Activated CD4-positive, alpha-beta T cell treated with anti-CD3 and anti-CD28 coated beads, Interleukin-2, amount 50 U/mL, for 24 hours (primary cell): ENCODE results near the gene FOXP1.
A peak's percentile ranks its signal among the peaks of the same experiment; 100 is the strongest.

Experiments
- DNase-seq, 2 donors: peaks; one replicate each; pipeline ENCODE4 v3.0.0-alpha.2; 2020; ENCODE audit warnings: low read depth in 1 of 2, low spot score in 1 of 2

The FOXP1 gene

DNA sequence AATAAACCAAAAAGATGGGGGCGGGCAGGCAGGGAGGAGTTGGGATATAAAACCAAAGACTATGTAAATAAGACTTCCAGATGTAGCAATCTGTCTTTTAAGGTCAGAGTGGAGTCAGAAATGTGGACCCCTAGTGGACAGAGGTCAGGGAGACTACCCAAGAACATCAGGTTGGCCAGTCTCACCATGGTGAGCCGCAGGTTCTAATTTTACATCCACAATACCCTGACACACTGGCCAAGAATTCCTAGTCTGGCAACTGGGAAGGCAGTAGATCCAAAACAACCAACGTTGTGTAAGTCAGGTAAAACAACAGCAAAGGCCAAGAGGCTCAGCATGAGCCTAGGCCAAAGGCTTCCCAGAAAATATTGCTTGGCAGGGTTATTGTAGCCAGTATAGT lies 203.4 kb downstream of the FOXP1 start:
- no peak for DNase-seq

DNA sequence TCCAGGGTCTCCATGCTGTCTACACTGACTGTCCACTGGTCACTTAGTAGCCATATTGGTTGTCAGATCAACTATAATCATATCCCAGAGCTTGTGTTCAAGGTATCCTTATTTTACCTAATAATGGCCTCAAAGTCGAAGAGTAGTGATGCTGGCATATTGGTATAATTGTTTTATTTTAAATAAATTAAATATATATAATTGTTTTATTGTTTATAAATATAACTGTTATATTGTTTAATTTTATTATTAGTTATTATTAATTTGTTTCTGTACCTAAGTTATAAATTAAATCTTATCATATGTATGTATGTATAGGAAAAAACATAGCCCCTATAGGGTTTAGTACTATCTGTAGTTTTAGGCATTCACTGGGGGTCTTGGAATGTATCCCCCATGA lies 205.0 kb downstream of the FOXP1 start:
- DNase-seq: no peak

DNA sequence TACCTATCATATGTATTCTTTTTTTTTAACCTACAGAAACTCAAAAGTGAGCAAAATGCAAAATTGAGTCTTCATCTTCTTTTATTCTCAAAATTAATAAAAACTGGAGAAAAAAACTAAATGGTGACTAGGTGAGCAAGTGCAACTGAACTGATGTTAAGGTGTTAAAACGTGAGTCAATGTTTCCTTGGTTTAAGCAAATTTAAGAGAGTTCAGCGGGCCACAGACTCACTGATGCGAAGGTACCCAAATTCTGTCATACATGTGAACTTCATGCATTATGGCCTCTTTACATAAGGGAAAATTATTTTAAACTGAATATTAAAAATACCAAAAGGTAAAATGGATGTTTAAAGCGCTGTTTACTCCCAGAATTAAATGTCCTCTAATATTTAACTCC lies 206.6 kb downstream of the FOXP1 start:
- no peak for DNase-seq

DNA sequence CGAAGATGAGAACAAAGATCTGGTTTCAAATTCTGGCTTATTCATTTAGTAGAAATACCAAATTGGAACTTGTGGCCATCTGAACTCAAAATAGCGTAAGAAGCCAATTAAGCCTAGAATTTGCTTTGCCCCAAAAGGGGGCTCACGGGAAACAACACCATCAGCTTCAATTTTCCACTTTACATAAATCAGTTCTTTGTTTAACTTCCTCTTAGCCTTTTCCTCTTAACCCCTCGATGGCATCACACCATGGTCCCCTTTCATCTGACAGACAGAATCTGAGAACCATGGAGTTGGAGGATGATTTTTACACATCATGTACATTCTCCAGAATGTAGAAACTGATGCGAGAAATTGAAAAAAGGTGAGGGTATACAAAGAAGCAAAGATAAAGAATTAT lies 207.0 kb downstream of the FOXP1 start:
- DNase-seq: no peak

DNA sequence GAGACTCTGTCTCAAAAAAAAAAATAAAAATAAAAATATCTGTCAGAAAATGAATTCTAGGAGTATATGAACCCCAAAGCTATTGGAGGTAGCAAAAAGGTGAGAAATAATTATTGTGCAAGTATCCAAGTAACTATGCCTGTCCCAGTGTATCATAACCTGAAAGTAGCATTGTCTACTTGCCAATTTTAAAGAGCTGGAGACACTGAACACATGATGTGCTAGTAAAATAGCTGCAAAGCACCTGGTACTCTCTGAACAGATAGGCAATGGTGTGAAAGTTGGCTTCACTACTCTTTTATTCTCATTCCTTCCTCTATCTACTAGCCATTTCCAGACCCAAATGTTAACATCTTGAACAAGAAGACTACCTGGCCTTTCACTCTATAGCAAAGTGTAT lies 208.9 kb downstream of the FOXP1 start:
- no peak for DNase-seq

DNA sequence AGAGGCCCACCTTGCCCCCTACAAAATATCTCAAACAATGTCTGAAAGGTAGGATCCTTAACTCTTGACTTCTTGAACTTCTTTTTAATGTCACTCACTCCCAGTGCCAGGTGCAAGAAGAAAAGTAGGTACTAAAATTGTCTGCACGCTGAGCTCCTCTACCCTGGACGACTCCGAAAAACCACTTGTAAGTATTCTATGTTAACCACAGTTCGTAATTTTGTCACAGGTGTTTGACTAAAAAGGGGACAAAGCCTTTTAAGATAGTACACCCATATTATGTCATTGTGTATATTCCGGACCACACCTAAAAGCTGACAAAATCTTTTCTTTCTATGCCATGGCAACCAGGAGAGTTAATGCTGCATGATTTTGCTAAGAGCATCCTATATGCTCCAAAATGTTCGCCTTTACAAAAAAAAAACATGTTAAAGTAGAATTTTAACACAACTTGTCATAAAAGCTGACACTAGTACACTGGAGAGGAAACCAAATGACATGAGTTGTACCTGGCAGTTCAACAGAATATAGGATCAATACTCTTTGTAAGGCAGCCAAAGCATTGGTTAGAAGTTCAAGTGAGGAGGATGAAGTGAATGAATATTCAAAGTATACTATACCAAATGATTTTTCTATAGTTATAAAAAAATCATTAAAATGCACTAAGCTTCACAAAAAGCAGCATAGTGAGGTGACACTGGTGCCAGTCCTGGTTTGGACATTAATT lies 210.5 kb downstream of the FOXP1 start:
- no peak for DNase-seq

DNA sequence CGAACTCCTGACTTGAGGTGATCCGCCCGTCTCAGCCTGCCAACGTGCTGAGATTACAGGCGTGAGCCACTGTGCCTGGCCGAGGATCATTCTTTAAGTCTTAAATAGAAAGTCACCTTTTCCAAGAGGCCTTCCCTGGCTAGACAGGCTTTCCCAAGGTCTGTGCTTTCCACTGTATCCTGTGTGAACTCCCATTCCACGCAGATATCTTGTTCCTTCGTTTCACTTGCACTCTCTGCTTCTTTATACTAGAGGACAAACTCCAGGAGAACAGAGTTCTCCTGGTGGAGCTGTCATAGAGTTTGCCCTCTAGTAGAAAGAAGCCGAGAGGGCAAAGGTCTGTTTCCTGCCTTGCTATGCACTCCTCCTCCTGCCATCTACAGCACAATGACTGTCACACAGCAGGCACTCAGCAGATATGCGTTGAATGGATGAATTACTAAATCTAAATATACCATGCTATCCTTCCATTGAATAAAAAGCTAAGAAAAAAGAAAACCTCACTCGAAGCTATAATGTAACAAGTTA lies 211.2 kb downstream of the FOXP1 start:
- no peak for DNase-seq

DNA sequence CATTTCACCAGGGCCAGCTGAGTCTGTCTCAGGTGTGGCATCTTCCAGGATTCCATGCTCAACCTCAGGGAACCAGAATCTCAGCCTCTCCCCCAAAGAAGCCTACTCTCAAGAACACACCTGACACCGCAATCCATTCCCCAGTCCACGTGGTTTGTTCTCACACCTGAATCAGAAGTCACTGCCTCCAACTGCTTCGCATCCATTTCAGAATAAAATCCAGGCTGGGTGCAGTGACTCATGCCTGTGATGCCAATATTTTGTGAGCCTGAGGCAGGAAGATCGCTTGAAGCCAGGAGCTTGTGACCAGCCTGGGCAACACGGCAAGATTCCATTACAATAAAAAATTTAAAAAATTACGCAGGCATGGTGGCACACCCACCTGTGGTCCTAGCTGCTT lies 212.2 kb downstream of the FOXP1 start:
- no peak for DNase-seq

DNA sequence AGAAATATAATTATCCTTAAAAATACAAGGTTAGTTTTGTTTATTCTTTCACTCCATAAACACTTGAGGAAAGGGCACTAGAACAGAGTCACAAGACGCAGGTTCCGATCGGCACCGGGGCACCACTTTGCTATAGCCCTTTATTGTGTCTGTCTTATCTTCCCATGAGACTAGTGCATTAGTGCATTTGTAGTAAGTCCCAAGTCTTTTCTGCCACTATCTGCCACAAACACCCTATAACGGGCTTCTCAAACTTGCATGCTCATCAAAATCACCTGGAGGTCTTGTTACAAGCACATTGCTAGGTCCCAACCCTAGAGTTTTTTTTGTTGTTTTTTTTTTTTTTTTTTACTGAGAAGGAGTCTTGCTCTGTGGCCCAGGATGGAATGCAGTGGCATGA lies 213.1 kb downstream of the FOXP1 start:
- DNase-seq: no peak

DNA sequence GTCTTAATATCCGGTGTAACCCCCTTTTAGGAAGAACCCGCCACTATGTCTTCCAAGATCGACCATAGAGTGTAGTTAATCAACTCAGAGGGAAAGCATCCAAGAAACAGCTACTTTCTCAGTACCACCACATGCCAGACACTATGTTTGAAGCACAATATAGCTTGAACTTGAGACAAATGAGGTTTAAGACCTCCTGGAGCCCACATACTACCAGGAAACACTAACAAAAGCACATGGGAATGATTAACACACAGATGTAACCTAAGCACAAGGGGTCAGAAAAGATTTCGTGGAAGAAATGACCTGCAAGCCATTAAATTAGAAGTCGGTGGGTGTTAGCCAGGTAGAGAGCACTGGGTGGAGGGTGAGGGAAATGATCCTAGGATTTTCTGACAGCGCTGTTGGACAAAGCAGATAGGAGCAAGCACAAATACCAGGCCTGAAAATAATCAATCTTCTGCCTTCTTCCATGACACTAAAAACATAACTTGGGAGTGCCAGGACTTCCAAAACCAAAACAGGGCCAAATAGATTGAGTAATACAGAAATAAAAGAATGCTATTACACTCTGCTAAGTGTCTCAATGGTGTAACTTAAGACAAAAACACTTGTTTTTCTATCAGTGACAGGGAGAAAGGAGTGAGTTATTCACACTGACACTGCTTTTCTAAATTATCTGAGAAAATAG lies 213.7 kb downstream of the FOXP1 start:
- DNase-seq: no peak

DNA sequence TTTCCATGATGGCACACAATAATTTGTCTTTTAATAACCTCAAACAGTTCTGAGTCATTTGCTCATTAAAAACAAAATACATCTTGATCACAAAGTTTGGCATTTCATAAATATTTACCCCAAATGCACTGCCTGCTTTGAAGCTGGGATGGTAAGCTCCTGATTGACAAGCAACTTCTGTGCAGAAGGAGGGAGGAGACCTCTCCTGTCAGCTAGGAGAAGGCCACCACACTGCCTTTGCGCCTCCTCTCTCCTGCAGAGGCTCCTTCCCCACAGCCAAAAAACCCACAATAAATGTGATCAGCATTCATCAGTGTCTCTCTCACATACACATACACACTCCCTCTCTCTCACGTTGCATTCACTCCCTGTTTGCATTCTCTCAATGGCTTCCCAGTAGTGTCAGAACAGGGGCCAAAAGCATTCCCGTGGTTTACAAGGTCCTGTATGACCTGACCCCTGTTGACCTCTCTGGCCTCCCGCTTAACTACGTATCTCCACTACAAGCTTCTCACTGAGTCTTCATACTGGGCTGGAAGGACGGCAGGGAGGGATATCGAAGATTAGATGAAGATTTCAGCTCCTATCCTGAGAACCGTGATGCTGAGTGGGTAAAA lies 216.4 kb downstream of the FOXP1 start:
- no peak for DNase-seq

DNA sequence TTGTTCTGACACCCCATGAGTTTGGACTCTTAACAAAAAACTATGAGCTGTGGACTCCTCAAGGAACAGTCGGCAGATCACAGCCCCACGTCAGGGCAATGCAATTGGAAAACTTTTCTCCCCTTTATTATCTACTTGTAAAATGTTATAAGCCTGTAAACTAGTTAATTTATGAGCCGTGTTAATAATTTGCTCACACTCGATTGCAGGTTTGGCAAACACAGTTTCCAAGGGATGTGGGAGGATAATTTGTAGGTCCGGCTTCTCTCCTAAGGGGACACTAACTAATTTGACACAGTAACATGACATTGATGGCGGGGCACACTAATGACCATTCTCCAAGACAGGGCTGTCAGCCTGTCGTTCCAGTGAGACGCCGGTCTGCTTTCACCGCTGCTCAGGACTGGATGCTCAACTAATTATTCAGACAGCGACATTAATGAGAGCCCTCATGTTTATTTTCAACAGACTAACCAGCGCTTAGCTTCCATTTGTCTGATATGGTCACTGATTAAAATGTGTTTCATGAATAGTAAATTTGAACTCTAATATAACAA lies 222.1 kb downstream of the FOXP1 start:
- no peak for DNase-seq

DNA sequence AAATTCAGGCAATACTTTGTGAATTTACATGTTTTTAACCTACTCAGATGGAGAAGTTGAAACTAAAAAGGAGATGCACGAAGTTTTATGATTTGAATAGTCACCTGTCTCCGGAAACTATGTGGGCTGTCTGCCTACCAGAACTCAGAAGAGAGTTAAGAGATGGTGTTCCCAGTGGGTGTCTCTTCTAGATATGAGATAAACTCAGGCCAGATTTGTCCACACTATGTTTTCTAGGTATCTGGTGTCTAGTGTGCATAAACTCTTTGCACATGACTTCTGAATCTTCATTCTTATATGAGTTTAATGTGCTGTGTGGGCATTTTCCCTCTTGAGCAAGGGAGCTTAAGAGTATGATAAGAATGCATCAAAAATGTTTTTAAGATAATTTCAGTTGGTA lies 222.8 kb downstream of the FOXP1 start:
- peak in 1 of 2 donors; percentile 50 for DNase-seq

DNA sequence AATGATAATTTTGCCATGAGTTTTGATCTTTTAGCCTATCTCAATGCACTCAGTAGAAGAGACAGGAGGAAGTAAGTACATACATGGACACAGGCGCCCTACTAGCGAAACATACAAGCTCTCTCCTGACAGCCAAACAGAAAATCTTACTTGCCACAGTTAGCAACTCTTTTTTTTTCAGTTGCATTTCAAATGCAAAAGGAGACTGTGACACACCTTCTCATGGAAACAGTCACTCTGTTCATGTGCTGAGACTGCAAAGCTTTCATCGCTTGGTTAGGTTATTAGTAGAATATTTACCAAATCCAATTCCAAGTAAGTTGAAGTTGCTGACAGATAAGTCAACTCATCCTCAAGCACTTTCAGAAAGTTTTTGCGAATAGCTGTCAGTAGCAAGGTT lies 223.3 kb downstream of the FOXP1 start:
- DNase-seq: peak in 1 of 2 donors; percentile 46

DNA sequence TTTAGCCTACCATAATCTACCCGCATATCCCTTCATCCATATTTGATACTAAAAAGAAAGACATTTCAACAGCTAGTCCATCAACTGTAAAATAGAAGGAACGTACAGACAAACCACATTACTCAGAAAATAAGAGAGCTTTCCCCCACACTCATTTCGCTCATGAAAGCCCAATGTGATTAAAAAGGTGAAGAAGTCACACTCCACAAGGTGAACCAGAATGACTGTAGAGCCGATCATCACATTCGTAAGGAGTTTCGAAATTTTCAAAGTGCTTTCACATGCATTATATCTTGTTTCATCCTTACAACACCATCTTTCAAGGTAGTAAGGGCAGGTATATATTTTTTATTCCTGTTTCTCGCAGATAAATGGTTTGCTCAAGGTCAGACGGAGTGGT lies 225.3 kb downstream of the FOXP1 start:
- DNase-seq: peak in 1 of 2 donors; percentile 46

DNA sequence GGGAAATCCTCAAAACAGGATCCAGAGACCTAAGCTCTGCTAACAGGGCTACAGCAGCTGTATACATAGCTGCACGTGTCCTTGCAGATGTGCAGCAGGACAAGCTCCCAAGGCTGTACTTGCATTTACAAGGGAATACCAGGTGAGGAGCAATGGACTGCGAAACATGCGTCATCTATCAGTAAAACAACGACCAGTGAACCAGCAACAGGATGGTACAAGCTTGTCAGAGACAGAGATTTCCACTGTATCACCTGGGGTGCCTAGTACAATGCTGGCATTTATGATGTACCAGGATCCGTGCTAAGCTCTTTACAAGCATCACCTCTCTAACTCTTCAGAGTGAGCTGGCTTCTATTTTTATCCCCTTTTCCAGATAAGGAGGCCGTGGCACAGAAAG lies 227.3 kb downstream of the FOXP1 start:
- DNase-seq: no peak

DNA sequence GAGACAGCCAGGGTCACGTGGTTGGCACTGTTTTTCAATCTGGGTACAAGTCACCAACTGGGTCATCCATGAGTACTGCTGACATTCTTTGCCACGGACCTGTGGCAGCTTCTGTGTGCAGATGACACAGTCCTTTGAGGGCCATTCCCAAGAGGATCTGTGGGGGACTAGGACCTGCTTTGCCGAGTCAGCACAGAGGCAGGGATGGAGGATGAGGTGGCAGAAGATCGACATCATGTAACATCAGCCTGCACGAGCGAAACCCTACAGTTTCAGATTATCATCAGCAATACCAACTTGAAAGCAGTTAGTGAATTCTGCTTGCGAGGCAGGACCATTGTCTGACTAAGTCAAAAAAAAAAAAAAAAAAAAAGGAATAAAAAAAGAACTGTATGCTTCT lies 227.7 kb downstream of the FOXP1 start:
- DNase-seq: peak; percentile 21 to 48

DNA sequence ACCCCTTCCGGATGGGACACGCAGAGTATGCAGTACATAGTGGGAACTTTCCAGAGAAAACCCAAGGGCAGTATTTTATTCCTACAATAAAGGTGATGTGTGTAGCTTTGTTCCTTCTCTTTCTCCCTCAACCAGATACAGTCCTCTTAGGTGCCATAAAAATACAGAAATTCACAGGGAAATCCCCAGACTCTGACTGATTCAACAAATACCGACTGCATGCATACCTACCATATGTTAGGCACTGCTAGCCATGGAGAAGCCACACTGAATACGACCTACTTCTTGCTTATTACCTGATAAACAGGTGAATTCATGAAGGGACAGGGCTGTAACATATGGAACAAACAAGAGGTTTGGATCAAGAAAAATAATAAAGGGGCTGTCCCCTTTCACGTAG lies 228.5 kb downstream of the FOXP1 start:
- DNase-seq: no peak

DNA sequence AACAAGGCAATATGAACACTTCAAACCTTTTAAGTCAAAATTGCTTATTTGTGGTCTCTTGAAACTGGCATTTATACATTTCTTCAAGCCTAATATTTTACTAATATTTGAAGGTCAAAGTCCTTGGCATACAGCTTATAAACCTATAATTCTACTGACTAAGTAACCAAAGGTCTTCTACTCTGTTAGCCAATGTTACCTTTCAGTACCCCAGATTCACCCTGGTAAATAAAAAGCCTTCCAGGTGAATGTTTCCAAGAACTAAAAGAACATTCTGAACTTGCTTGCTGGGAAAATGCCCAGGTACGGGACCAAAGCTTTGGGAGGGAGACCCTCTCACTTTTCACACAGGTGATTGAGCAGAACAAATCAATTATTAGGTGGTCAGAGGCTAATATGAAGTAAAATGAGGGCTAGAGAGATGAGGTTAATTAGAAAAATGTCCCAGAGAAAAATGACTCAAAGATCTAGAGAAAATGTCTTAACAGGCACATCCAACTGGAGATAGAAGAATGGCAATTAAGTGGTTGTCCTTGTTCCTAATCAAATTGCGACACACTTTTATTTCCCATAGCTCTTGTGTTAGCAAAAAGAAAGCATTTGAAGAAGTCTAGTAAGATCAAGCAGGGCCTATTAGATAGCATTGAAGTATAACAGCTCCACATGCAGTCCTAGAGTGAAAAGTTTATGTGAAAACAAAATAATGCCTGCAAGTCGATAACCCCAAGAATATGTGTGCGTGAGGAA lies 232.0 kb downstream of the FOXP1 start:
- no peak for DNase-seq

DNA sequence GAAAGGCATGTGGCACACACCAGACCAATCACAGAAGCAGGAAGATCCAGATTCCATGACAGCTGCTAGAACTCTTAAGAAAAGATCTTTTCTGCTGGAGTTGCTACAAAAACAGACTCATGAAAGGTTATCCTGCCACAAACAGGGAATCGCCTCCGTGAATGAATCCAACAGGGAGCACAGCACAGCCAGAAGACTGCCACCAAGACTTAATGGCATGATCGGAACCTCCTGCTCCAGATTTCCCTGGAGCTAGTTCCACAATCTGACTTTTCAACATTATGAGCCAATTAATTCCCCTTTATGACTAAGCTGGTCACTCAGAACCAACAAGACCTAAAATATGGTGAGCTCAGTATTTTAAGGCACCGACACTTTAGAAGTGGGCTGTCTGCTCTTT lies 232.5 kb downstream of the FOXP1 start:
- no peak for DNase-seq

DNA sequence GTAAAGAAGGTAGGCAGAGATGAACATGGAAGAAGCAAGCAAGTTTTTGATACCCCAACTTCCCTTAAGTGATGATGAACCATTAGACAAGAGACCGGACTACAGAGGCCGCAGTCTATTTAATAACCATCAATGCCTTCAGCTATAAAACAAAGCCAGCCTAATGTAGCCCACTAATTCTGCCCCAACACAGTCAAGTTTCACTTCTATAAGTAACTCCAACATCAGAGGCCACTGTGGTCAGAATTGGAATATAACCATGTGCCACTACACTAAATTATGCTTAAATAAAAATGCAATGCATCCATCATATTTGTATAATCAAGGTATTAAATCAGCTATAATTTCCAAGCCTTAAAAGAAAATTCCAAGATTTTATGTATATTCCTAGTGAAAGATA lies 234.7 kb downstream of the FOXP1 start:
- DNase-seq: no peak
